ENCODE data around the gene PKNOX1. TPM values are rescaled to one million over a fixed set of nuclear protein-coding genes. Genes with fewer than 3 reads are reported as not detected.

PKNOX1 gene
- total and polyA plus RNA-seq, 2 of the 13 experiments (the other 11 are each of a cell fraction or from before 2014, with no cell fraction given): 7.9 to 16.2 TPM

DNA sequence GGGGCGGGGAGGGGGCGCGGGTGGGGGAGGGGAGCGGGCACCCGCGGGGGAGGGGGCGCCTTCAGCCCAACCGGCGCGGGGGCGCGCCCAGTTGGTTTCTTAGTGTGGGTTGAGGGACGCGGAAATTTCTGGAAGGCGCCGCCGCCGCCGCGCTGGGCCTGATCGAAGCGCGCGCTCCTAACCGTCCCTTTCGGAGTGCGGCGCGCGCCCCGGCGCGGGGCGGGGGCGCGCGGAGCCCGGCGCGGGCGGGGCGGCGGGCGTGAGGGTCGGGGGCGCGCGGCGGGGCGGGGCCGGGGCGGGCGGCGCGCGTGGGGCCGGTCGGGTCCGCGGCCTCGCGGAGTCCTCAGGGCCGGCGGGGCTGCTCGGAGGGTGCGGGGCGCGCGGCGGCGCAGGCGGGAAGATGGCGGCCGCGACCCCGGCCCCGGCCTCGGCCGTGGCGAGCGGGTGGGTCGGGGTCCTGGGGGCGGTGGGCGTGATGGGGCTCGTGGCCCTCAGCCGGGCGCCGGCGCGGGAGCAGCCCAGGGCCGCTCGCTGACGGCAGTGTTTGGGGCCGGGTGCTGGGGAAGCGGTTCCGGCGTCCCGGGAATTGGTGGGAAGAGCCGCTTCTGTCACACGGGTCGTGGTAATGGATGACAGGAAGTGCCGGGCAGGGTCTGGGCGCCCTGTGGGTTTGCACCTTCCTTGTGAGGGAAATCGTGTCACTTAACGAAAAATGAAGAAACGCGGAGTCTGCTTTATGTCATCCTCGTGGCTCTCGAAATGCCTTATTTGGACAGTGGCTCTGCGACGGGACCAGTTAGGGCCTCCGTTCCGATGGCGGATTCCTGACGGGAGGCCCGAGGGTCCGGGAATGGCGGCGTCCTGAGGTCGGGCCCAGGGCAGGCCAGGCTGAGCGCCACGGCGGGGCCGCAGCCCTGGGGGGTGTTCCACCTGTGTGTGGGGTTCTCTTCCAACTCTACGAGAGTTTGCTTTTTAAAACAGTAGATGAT, 764 bp downstream of the PKNOX1 start (continued):
- TF ChIP-seq TOPORS (CRISPR knock-in tag; IDR thresholded peaks at IDR 0.05) (0 out of 2 replicates have a peak, but pooled peaks have one; percentile 20), KDM2A (CRISPR knock-in tag; IDR thresholded peaks at IDR 0.05; ENCODE audit: borderline replicate concordance, low read depth) (peak; percentile 80), ARHGAP35 (CRISPR knock-in tag; IDR thresholded peaks at IDR 0.05; ENCODE audit: borderline replicate concordance) (0 out of 2 replicates have a peak, but pooled peaks have one; percentile 48), YY1 (IDR thresholded peaks at IDR 0.05; ENCODE audit: insufficient read depth, insufficient replicate concordance, low read depth, low read length) (peak; percentile 85), ZFY (CRISPR knock-in tag; IDR thresholded peaks at IDR 0.05) (peak; percentile 64), HNRNPL (IDR thresholded peaks at IDR 0.05; ENCODE audit: low read depth, low read length) (0 out of 2 replicates have a peak, but pooled peaks have one; percentile 19), SMARCC2 (IDR thresholded peaks at IDR 0.05) (no peak), AGO2 (optimal IDR thresholded peaks at IDR 0.05; ENCODE audit: low read depth, low read length) (peak; percentile 76), GATAD1 (CRISPR knock-in tag; IDR thresholded peaks at IDR 0.05) (peak; percentile 28), CBFB (CRISPR knock-in tag; IDR thresholded peaks at IDR 0.05) (0 out of 2 replicates have a peak, but pooled peaks have one; percentile 10), GZF1 (CRISPR knock-in tag; IDR thresholded peaks at IDR 0.05) (no peak), ZNF121 (CRISPR knock-in tag; IDR thresholded peaks at IDR 0.05) (peak; percentile 56), ELF1 (CRISPR knock-in tag; IDR thresholded peaks at IDR 0.05) (0 out of 2 replicates have a peak, but pooled peaks have one; percentile 35), GABPB1 (CRISPR knock-in tag; IDR thresholded peaks at IDR 0.05) (peak; percentile 64), EED (CRISPR knock-in tag; IDR thresholded peaks at IDR 0.05) (no peak), ZNF337 (CRISPR knock-in tag; IDR thresholded peaks at IDR 0.05; ENCODE audit: borderline replicate concordance, low read depth) (0 out of 2 replicates have a peak, but pooled peaks have one; percentile 25), ZNF501 (CRISPR knock-in tag; IDR thresholded peaks at IDR 0.05) (peak; percentile 26; the same call in 1 of the 2 replicates)
- TF ChIP-seq, protein P1, sequence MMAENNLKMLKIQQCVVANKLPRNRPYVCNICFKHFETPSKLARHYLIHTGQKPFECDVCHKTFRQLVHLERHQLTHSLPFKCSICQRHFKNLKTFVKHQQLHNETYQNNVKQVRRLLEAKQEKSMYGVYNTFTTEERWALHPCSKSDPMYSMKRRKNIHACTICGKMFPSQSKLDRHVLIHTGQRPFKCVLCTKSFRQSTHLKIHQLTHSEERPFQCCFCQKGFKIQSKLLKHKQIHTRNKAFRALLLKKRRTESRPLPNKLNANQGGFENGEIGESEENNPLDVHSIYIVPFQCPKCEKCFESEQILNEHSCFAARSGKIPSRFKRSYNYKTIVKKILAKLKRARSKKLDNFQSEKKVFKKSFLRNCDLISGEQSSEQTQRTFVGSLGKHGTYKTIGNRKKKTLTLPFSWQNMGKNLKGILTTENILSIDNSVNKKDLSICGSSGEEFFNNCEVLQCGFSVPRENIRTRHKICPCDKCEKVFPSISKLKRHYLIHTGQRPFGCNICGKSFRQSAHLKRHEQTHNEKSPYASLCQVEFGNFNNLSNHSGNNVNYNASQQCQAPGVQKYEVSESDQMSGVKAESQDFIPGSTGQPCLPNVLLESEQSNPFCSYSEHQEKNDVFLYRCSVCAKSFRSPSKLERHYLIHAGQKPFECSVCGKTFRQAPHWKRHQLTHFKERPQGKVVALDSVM (CRISPR knock-in tag; IDR thresholded peaks at IDR 0.05): peak; percentile 28; the same call in 1 of the 2 replicates
- TF ChIP-seq, protein P2, sequence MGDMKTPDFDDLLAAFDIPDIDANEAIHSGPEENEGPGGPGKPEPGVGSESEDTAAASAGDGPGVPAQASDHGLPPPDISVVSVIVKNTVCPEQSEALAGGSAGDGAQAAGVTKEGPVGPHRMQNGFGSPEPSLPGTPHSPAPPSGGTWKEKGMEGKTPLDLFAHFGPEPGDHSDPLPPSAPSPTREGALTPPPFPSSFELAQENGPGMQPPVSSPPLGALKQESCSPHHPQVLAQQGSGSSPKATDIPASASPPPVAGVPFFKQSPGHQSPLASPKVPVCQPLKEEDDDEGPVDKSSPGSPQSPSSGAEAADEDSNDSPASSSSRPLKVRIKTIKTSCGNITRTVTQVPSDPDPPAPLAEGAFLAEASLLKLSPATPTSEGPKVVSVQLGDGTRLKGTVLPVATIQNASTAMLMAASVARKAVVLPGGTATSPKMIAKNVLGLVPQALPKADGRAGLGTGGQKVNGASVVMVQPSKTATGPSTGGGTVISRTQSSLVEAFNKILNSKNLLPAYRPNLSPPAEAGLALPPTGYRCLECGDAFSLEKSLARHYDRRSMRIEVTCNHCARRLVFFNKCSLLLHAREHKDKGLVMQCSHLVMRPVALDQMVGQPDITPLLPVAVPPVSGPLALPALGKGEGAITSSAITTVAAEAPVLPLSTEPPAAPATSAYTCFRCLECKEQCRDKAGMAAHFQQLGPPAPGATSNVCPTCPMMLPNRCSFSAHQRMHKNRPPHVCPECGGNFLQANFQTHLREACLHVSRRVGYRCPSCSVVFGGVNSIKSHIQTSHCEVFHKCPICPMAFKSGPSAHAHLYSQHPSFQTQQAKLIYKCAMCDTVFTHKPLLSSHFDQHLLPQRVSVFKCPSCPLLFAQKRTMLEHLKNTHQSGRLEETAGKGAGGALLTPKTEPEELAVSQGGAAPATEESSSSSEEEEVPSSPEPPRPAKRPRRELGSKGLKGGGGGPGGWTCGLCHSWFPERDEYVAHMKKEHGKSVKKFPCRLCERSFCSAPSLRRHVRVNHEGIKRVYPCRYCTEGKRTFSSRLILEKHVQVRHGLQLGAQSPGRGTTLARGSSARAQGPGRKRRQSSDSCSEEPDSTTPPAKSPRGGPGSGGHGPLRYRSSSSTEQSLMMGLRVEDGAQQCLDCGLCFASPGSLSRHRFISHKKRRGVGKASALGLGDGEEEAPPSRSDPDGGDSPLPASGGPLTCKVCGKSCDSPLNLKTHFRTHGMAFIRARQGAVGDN (CRISPR knock-in tag; IDR thresholded peaks at IDR 0.05): peak; percentile 77
- TF ChIP-seq, protein P3, sequence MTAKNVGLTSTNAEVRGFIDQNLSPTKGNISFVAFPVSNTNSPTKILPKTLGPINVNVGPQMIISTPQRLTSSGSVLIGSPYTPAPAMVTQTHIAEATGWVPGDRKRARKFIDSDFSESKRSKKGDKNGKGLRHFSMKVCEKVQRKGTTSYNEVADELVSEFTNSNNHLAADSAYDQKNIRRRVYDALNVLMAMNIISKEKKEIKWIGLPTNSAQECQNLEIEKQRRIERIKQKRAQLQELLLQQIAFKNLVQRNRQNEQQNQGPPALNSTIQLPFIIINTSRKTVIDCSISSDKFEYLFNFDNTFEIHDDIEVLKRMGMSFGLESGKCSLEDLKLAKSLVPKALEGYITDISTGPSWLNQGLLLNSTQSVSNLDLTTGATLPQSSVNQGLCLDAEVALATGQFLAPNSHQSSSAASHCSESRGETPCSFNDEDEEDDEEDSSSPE (CRISPR knock-in tag; IDR thresholded peaks at IDR 0.05): no peak
